Measurements from ENCODE around the gene MBTD1. TPM values are rescaled to one million over a fixed set of nuclear protein-coding genes. Genes with fewer than 3 reads are reported as not detected.
"Not testable (repeated sequence)": the region's sequence is repeated elsewhere in the genome, so short reads cannot be mapped to it uniquely, and the experiment has no call there.

Gene MBTD1
- total RNA-seq, 1 experiment from 2014 or later: 5.3 TPM

DNA sequence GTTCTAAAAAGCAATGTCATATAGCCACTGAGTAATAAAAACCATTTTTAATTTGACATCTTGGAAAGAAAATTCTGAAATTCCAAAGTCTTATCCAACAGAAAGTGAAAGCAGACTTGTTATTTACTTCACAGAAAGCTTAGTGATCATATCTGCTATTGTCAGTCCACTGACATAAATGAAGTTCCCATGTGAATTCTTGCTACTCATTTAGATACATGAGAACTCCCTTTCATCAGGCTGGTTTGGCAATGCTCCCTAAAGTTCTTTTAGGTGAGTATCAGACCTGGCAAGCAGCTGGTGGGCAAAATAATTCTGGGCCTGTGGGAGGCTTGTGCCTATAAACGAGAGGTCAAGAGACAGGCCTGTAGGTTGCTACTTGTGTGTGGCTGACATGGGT, 70.2 kb downstream of the MBTD1 start:
- DNase-seq (ENCODE audit: low read depth): no peak

DNA sequence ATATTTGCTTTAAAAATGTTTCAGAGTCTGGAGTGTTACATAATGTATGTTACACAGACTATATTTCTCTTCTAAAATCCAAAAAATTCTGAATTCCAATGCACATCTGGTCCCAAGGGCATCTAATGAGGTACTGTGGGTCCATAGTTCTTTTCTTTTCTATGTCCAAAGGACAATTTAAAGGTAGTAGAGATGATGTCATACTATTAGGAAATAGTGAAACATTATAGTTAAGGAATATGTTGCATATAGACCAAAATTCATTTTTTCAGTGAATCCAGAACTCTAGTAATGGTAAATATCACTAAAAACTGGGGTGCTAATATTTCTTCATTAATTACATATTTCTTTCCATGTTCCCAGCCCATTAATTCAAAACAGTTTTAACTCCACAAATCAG, 70.7 kb downstream of the MBTD1 start:
- DNase-seq (ENCODE audit: low read depth): no peak

GRCh38 chr17:51188271-51188833, 71.5 kb downstream of the MBTD1 start:
- DNase-seq (ENCODE audit: low read depth): no peak

GRCh38 chr17:51185763-51186332, 74.0 kb downstream of the MBTD1 start:
- no peak for DNase-seq (ENCODE audit: low read depth)

DNA sequence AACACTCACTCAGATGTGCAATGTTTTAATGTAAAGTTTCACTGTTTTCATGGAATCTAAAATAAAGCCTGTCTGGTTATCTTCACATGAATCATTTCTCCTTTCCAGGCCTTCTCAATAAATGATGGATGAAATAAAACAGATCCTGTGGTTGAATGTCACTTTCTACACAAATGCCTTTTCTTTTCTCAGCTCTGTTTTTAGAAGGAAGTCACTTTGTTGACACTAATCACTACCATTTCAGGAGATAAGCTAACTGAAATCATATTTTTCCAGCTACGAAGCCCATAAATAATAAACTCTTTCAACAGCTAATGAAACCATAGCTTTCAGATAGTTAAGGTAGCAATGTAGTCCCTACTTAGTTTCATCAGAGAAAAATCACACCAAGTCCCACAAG, 75.7 kb downstream of the MBTD1 start:
- DNase-seq (ENCODE audit: low read depth): no peak

- no peak for DNase-seq (ENCODE audit: low read depth)
These were observed 79.4 kb downstream of the MBTD1 start for GRCh38 chr17:51180486-51180885.

GRCh38 chr17:51172030-51172429, 87.8 kb downstream of the MBTD1 start:
- not testable (repeated sequence) for DNase-seq (ENCODE audit: low read depth)

GRCh38 chr17:51170736-51171135, 89.1 kb downstream of the MBTD1 start:
- no peak for DNase-seq (ENCODE audit: low read depth)

DNA sequence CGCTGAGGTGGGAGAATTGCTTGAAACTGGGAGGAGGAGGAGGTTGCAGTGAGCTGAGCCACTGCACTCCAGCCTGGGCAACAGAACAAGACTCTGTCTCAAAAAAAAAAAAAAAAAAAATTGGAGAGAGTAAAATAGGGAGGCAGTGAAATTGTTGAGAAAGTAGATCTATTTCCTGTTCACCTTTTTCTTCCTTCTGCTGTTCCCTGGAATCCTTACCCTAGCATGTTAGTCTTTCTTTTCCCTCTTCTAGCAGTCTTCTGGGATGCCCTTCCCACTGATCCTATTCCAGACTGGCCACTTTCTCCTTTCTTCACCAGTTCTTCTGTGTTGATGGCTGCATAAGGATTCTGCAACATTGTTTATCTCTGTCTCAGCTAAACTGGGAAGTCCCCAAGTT, 90.5 kb downstream of the MBTD1 start:
- no peak for DNase-seq (ENCODE audit: low read depth)

DNA sequence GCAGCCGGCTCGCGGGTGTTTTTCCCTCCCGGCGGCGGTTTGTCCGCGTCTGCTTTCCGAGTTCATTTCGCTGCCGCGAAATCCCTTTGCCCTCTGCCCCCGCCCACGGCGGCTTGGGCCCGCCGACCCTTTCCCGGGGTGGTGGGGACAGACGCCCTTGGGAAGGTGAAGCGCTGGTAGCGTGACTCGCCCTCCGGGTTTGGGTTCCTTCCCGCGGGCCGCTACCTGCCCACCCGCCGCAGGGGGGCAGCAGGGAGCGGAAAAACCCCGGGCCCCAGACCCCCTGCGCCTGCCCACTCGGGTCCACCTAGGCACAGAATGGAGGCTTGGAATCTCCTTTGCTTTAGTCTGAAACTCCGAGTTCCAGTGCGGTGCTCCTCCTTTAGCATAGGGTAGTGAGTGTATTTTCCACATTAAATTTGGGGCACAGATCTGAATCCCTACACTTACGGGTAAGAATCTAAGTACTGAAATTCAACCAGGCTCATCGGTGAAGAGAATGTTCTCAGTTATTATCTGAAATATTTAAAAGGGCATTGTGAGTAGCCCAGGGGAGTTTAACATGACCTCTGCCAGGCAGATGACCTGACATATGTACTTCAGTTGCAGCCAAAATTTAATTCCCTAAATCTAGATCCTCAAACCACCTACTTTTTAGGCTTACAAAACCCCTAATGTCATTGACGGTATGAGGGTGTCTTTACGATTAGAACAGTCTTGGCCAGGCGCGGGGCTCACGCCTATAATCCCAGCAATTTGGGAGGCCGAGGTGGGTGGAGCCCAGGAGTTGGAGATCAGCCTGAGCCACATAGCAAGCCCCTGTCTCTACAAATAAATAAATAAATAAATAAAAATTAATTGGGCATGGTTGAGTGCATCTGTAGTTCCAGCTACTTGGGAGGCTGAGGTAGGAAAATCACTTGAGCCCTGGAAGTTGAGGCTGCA, 92.6 kb downstream of the MBTD1 start:
- peak; percentile 58 for DNase-seq (ENCODE audit: low read depth)

DNA sequence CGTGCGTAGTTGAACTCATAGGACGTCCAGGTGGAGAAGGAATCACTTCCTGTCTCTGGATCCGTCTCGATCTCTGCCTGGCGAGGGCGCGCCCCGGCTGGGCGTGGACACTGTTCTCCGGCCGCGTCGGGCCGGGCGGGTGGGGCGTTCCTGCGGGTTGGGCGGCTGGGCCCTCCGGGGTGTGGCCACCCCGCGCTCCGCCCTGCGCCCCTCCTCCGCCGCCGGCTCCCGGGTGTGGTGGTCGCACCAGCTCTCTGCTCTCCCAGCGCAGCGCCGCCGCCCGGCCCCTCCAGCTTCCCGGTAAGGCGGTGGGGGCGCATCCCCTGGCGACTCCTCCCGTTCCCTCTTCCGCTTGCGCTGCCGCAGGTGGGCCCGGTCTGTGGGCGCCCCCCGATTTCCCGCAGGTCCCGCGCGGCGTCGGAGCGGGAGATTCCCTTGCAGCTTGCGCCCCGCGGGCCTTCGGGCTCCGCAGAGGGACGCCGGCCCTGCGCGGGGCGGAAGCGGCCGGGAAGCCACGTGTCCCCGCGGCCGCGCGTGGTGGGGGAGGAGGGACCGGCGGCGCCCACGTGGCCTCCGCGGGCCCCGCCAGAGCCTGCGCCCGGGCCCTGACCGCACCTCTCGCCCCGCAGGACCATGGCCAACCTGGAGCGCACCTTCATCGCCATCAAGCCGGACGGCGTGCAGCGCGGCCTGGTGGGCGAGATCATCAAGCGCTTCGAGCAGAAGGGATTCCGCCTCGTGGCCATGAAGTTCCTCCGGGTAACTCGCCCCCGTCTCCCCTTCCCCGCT, 93.5 kb downstream of the MBTD1 start, which contains the start of gene NME2:
NME2 (plus strand) TSS at position 214 of the 789 bp plus-strand sequence; CDS start at position 634, 420 bp downstream.
- peak; percentile 88 for DNase-seq (ENCODE audit: low read depth)

GRCh38 chr17:51165680-51166197, 94.1 kb downstream of the MBTD1 start:
- DNase-seq (ENCODE audit: low read depth): no peak

- DNase-seq (ENCODE audit: low read depth): peak; percentile 20
These were observed 94.8 kb downstream of the MBTD1 start for GRCh38 chr17:51164911-51165679.

GRCh38 chr17:51161541-51161940, 98.3 kb downstream of the MBTD1 start:
- no peak for DNase-seq (ENCODE audit: low read depth)

DNA sequence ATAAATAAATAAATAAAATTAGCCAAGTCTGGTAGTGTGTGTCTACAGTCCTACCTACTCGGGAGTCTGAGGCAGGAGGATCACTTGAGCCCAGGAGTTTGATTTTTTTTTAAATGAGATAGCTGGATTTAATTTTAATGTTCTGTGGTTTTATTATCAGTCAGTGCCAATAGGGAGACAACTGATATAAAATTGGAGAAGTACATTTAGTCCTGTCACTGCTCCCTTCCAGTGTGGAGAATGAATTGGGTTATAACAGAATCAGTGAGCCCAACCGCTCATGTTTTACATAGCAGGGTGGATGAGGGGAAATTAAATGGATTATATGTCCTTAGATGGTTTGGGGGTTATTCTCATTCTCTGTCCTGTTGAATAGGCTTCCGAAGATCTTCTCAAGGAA, 100.2 kb downstream of the MBTD1 start:
- DNase-seq (ENCODE audit: low read depth): no peak

DNA sequence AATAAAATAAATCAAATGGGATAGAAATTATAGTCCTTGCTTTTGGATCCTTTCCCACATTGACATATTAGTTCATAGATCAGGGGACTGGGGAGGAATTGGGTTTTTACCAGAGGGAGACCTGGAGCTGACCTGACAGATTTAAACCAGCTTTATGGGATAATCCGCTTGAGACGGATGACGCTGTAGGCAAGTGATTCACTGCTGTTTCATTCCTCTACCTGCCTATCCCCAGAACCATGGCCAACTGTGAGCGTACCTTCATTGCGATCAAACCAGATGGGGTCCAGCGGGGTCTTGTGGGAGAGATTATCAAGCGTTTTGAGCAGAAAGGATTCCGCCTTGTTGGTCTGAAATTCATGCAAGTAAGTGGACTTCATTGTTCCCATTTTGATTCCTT, 104.4 kb downstream of the MBTD1 start:
- no peak for DNase-seq (ENCODE audit: low read depth)

GRCh38 chr17:51154176-51154575, 105.7 kb downstream of the MBTD1 start:
- no peak for DNase-seq (ENCODE audit: low read depth)

DNA sequence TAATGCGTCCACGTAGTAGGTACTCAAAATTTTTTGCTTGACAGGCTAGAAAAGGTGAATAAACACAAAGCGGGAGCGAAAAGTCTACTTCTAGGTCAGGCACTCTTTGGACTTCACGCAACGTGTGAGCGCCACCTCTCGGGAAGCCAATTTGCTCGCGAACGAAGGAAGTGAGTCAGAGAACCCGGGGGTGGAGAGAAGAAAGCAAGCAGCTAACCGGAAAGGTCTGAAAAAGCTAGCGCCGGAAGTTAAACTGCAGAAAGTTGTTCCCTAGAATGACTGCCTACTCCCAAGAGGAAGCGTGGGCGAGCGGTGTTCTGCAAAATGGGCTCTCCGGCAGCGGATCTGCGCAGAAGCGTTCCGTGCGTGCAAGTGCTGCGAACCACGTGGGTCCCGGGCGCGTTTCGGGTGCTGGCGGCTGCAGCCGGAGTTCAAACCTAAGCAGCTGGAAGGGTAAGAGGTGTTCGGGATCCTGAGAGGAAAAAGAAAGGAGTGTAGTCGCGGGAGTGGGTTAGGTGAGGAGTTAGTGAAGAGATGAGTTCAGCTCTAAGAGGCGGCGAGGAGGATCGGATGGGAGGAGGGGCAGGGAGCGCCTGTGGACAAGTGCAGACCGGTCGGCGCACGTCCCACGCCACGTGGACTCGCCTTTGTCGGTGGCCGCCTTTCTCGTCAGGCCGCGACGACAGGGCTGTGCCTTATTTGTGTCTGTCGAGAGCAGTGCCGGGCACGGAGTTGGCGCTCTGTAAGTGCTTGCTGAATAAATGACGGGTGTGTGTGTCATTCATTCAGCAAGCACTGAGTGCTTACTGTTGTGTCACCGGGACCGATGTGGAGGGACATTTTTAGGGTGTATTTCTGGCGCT, 106.4 kb downstream of the MBTD1 start, which contains the start of gene NME1:
NME1 (plus strand) TSS at position 350 of the 863 bp plus-strand sequence. CDS start 2,096 bp downstream, outside the sequence.
- peak; percentile 98 for DNase-seq (ENCODE audit: low read depth)

- no peak for DNase-seq (ENCODE audit: low read depth)
These were observed 107.1 kb downstream of the MBTD1 start for GRCh38 chr17:51152766-51153209.
